ENCODE data around the gene PRR7.

The PRR7 gene

GRCh38 chr5:177496727-177497291, 50.2 kb downstream of the PRR7 start:
- DNase-seq (ENCODE audit: low read depth in 2 of 3, low spot score in 2 of 3), result no peak

GRCh38 chr5:177497292-177498012, 50.8 kb downstream of the PRR7 start, which contains the start of gene PDLIM7:
Gene PDLIM7, minus strand, starts transcription at chr5:177497604. Its CDS starts 1,092 bp downstream, at chr5:177496512.
- peak; percentile 91 to 97 (median 96) for DNase-seq (ENCODE audit: low read depth in 2 of 3, low spot score in 2 of 3)

GRCh38 chr5:177498013-177498787, 51.6 kb downstream of the PRR7 start:
- no peak for DNase-seq (ENCODE audit: low read depth in 2 of 3, low spot score in 2 of 3)

- no peak for DNase-seq (ENCODE audit: low read depth in 2 of 3, low spot score in 2 of 3)
Measured at GRCh38 chr5:177499842-177500241, 53.2 kb downstream of the PRR7 start.

GRCh38 chr5:177500685-177501522, 54.3 kb downstream of the PRR7 start:
- peak; percentile 59 to 88 (median 85) for DNase-seq (ENCODE audit: low read depth in 2 of 3, low spot score in 2 of 3)

- DNase-seq (ENCODE audit: low read depth in 2 of 3, low spot score in 2 of 3), result no peak
Measured at GRCh38 chr5:177501874-177502678, 55.5 kb downstream of the PRR7 start.

- DNase-seq (ENCODE audit: low read depth in 2 of 3, low spot score in 2 of 3), result no peak
Measured at GRCh38 chr5:177502886-177503285, 56.3 kb downstream of the PRR7 start.

- no peak for DNase-seq (ENCODE audit: low read depth in 2 of 3, low spot score in 2 of 3)
Measured at GRCh38 chr5:177503351-177504085, 56.9 kb downstream of the PRR7 start.

GRCh38 chr5:177504086-177505056, 57.8 kb downstream of the PRR7 start:
- DNase-seq (ENCODE audit: low read depth in 2 of 3, low spot score in 2 of 3), result no peak

GRCh38 chr5:177505075-177505474, 58.5 kb downstream of the PRR7 start:
- DNase-seq (ENCODE audit: low read depth in 2 of 3, low spot score in 2 of 3), result no peak
